K562 (cell line): ENCODE measurements around the gene SLC2A13. TPM values are rescaled to one million over a fixed set of nuclear protein-coding genes. Genes with fewer than 3 reads are reported as not detected.

ENCODE experiments used
- HNRNPL ChIP-seq: fragments of 200-400 bp; formaldehyde crosslinking; IDR thresholded peaks from 2 replicates; pipeline ENCODE4 v1.6.1; 2017; ENCODE audit warnings: low read depth, mild to moderate bottlenecking, low read length
- KLF1 ChIP-seq: fragments of 450-650 bp; IDR thresholded peaks from 2 replicates; pipeline ENCODE4 v1.6.1; 2016; ENCODE audit warnings: missing genetic modification characterization, missing compliant biosample characterization
- RBM25 ChIP-seq: fragments of 200-400 bp; formaldehyde crosslinking; IDR thresholded peaks from 2 replicates; pipeline ENCODE4 v1.6.1; 2018; ENCODE audit warnings: low read length, low read depth, moderate library complexity; ENCODE audit not compliant: severe bottlenecking
- SETDB1 ChIP-seq: IDR thresholded peaks from one replicate; pipeline ENCODE4 v1.6.1; 2012; ENCODE audit warnings: low read length, control low read depth, inconsistent platforms
- SRSF9 ChIP-seq: fragments of 200-400 bp; formaldehyde crosslinking; IDR thresholded peaks from 2 replicates; pipeline ENCODE4 v1.6.1; 2017; ENCODE audit warnings: low read depth, low read length, borderline replicate concordance
- TAF7 ChIP-seq: fragments of 450-650 bp; IDR thresholded peaks from 2 replicates; pipeline ENCODE4 v1.6.1; 2016; ENCODE audit warnings: missing genetic modification characterization, missing compliant biosample characterization
- TSC22D4 ChIP-seq: fragments of 450-650 bp; IDR thresholded peaks from 2 replicates; pipeline ENCODE4 v1.6.1; 2016; ENCODE audit warnings: missing genetic modification characterization, missing biosample characterization, control low read depth
- ZNF511 ChIP-seq: sonication (generic); formaldehyde crosslinking; IDR thresholded peaks from 2 replicates; pipeline ENCODE4 v1.8.0; 2022; ENCODE audit warnings: mild to moderate bottlenecking, missing genetic modification reagents
- polyA plus RNA-seq, 8 experiments: library from polyadenylated mRNA; depleted of rRNA in 4 of 8; stranded (reverse) in 5 of 8; unstranded in 3 of 8; fragments of >200 nt; fragmentation: Nextera tagmentation in 2 of 8; fragmentation: Illumina TruSeq in 1 of 8; extraction: Ambion mirVana in 2 of 8; extraction: Trizol in 1 of 8; gene quantifications; 2 replicates each; pipeline versions ENCODE4 v1.2.1 to v1.2.3, GENCODE V29; 2011 to 2014; ENCODE audit warnings: inconsistent platforms in 1 of 8, missing spikeins in 1 of 8
- total RNA-seq, 7 experiments: library from RNA; depleted of rRNA in 6 of 7; stranded (reverse); fragments of >200 nt in 6 of 7; fragmentation: Illumina TruSeq in 2 of 7; extraction: Trizol in 2 of 7; gene quantifications; 2 replicates each; pipeline versions ENCODE4 v1.2.1 to v1.2.3, GENCODE V29; 2011 to 2021; ENCODE audit warnings: low replicate concordance in 1 of 7
- TF ChIP-seq, protein P1 (sequence below), 2 experiments: IDR thresholded peaks in 1 of 2; conservative IDR thresholded peaks in 1 of 2; 2 replicates each; pipeline ENCODE4 v1.6.1; 2016; ENCODE audit warnings: low read depth in 2 of 2, mild to moderate bottlenecking in 1 of 2, missing compliant biosample characterization in 1 of 2, missing genetic modification characterization in 1 of 2, moderate library complexity in 1 of 2
- TF ChIP-seq, protein P2 (sequence below): sonication (generic); formaldehyde crosslinking; IDR thresholded peaks from 2 replicates; pipeline ENCODE4 v1.8.0; 2022; ENCODE audit warnings: mild to moderate bottlenecking, missing genetic modification reagents

SLC2A13 gene
- total and polyA plus RNA-seq, 9 of the 15 experiments (the other 6 are each of a cell fraction or from before 2014, with no cell fraction given) = 1.7 to 12.4 (median 9.0) TPM

- TF ChIP-seq TAF7 (no peak), HNRNPL (no peak), TSC22D4 (tag) (no peak), RBM25 (no peak), SRSF9 (no peak), ZNF511 (CRISPR knock-in tag) (no peak), KLF1 (tag) (no peak), SETDB1 (no peak)
- TF ChIP-seq, protein P1, sequence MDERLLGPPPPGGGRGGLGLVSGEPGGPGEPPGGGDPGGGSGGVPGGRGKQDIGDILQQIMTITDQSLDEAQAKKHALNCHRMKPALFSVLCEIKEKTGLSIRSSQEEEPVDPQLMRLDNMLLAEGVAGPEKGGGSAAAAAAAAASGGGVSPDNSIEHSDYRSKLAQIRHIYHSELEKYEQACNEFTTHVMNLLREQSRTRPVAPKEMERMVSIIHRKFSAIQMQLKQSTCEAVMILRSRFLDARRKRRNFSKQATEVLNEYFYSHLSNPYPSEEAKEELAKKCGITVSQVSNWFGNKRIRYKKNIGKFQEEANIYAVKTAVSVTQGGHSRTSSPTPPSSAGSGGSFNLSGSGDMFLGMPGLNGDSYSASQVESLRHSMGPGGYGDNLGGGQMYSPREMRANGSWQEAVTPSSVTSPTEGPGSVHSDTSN (CRISPR knock-in tag; IDR thresholded peaks at IDR 0.05; ENCODE audit: low read depth) = no peak
- TF ChIP-seq, protein P1 (tag; conservative IDR thresholded peaks at IDR 0.05; ENCODE audit: low read depth) = no peak
- TF ChIP-seq, protein P2, sequence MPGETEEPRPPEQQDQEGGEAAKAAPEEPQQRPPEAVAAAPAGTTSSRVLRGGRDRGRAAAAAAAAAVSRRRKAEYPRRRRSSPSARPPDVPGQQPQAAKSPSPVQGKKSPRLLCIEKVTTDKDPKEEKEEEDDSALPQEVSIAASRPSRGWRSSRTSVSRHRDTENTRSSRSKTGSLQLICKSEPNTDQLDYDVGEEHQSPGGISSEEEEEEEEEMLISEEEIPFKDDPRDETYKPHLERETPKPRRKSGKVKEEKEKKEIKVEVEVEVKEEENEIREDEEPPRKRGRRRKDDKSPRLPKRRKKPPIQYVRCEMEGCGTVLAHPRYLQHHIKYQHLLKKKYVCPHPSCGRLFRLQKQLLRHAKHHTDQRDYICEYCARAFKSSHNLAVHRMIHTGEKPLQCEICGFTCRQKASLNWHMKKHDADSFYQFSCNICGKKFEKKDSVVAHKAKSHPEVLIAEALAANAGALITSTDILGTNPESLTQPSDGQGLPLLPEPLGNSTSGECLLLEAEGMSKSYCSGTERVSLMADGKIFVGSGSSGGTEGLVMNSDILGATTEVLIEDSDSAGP (CRISPR knock-in tag) = no peak
- TF ChIP-seq, all 486 proteins: peak for 0
These were observed 325.4 kb downstream of the SLC2A13 start (continued) for GRCh38 chr12:39780411-39780912.
